Endothelial cell of umbilical vein (primary cell): ENCODE results near the gene PSD2.

Experiments
- CTCF ChIP-seq, 2 donors: IDR thresholded peaks; 1 replicate in 1 of 2; 2 replicates in 1 of 2; pipeline ENCODE4 v1.5.1; 2011; ENCODE audit warnings: low read length in 2 of 2, mild to moderate bottlenecking in 2 of 2, moderate library complexity in 2 of 2, control low read depth in 1 of 2, inconsistent platforms in 1 of 2, low read depth in 1 of 2; ENCODE audit not compliant: insufficient read depth in 1 of 2; ENCODE audit errors: extremely low read depth in 1 of 2
- EZH2 ChIP-seq: IDR thresholded peaks from 2 replicates; pipeline ENCODE4 v1.6.1; 2012; ENCODE audit warnings: borderline replicate concordance, low read depth, mild to moderate bottlenecking, moderate library complexity, low read length, inconsistent platforms; ENCODE audit not compliant: severe bottlenecking
- JUN ChIP-seq: IDR thresholded peaks from 2 replicates; pipeline ENCODE4 v1.6.1; 2011; ENCODE audit warnings: borderline replicate concordance, low read depth; ENCODE audit not compliant: insufficient read length, insufficient read depth
- MYC ChIP-seq: IDR thresholded peaks from one replicate; pipeline ENCODE4 v1.6.1; 2011; ENCODE audit warnings: mild to moderate bottlenecking, low read depth, low read length
- POLR2A ChIP-seq: IDR thresholded peaks from 2 replicates; pipeline ENCODE4 v1.6.1; 2012; ENCODE audit warnings: low read depth, mild to moderate bottlenecking, control low read depth, low read length
- POLR2AphosphoS5 ChIP-seq: IDR thresholded peaks from 2 replicates; pipeline ENCODE4 v1.6.1; 2012; ENCODE audit warnings: low read depth, mild to moderate bottlenecking, control low read depth, low read length, moderate library complexity; ENCODE audit not compliant: insufficient read depth

- no peak for TF ChIP-seq CTCF (IDR thresholded peaks at IDR 0.05; ENCODE audit: extremely low read depth in 1 of 2, insufficient read depth in 1 of 2, low read depth in 1 of 2, low read length in 2 of 2)
- TF ChIP-seq MYC = no peak
- no peak for TF ChIP-seq POLR2AphosphoS5
- TF ChIP-seq EZH2 = no peak
- TF ChIP-seq POLR2A = no peak
- TF ChIP-seq JUN = no peak
These were observed 12.0 kb downstream of the PSD2 start for GRCh38 chr5:139807647-139808030.
